ENCODE results near the gene PHF13.
A peak's percentile ranks its signal among the peaks of the same experiment; 100 is the strongest.
"Not testable (repeated sequence)": the region's sequence is repeated elsewhere in the genome, so short reads cannot be mapped to it uniquely, and the experiment has no call there.

PHF13 gene

GRCh38 chr1:6628971-6629479, 15.5 kb downstream of the PHF13 start:
- DNase-seq (ENCODE audit: low read depth in 2 of 2), result no peak

GRCh38 chr1:6630027-6630426, 16.5 kb downstream of the PHF13 start:
- DNase-seq (ENCODE audit: low read depth in 2 of 2), result no peak

GRCh38 chr1:6631058-6631457, 17.5 kb downstream of the PHF13 start:
- no peak for DNase-seq (ENCODE audit: low read depth in 2 of 2)

- DNase-seq (ENCODE audit: low read depth in 2 of 2), result no peak
Measured at GRCh38 chr1:6632588-6633514, 19.3 kb downstream of the PHF13 start.

GRCh38 chr1:6634371-6635052, 21.0 kb downstream of the PHF13 start:
- DNase-seq (ENCODE audit: low read depth in 2 of 2), result no peak

DNA sequence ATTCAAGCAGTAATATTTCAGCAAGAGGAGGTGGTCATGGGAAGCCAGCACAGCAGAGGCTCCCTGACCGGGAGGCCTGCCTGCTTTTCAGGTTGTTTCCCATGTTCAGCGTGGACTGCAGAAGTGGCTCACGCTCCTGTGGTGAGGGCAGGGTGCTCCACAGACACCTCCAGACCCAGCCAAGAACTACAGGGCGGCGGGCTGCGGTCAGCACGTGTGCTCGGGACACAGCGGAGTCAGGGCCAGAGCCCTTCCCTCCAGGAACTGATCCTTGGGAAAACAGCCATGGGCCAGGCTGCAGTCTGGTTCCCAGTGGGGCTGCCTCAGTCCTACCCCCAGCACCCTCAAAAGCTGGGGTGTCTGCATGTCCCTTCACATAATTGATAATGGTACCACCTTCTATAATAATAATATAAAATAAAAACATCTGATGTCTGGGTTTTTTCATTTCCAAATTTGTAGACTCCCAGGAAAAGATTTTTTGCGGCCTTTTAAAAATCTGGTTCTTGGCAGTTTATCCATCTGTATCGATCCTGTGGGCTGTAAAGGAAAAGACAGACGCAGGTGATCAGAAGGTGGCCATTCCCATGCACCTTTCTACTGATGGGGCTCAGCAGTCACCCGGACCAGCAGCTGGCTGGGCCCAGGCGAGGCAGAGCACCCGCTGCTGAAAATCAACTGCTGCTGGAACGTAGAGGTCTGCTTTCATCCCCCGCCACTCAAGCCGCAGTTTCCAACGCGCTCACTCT, 21.8 kb downstream of the PHF13 start:
- no peak for DNase-seq (ENCODE audit: low read depth in 2 of 2)

GRCh38 chr1:6635910-6636760, 22.6 kb downstream of the PHF13 start:
- DNase-seq (ENCODE audit: low read depth in 2 of 2), result no peak

DNA sequence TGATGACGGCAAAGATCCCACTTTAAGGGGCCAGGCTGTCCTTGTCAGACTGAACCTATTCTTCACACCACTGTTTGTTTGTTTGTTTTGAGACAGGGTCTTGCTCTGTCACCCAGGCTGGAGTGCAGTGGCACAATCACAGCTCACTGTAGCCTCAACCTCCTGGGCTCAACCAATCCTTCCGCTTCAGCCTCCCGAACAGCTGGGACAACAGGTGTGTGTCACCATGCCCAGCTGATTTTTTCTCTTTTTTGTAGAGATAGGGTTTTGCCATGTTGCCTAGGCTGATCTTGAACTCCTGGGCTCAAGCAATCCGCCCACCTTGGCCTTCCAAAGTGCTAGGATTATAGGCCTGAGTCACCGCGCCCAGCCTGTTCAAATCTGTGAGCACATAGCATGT, 23.2 kb downstream of the PHF13 start:
- not testable (repeated sequence) for DNase-seq (ENCODE audit: low read depth in 2 of 2)

DNA sequence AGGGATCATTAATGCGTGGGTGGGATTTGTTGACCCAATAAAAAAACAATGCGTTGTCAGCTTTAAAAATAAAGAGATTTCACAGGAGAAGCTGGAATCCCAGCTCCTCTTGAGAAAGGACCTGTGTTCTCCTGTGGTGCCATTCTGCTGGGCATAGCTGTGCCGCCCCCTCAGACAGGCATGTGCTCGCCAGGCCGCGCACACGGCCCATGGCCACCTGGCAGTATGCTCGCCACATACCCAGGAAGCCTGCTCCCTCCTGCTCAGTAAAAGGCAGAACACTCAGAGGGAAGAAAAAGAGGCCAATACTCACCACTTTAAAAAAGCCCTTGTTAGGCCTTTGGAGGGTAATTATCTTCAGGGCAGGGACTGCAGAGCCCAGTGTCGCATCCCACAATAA, 24.2 kb downstream of the PHF13 start:
- no peak for DNase-seq (ENCODE audit: low read depth in 2 of 2)

DNA sequence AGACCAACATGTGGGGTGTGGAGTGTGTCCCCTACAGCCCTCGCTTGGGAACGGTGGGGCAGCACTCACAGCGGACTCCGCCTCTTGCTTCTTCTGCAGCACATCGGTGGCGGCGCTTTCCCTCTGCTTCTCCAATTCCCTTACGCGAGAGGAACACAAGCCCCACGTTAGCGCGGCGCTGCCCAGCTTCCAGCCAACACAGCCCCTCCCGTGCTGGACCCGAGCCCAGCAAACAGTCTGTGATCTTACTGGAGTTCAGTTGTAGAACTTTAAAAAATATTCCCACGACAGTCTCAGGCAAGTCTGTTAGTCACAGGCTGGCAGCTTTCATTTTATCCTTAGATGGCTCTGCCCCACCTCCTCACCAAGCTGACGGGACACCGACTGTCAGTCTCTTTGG, 24.7 kb downstream of the PHF13 start:
- no peak for DNase-seq (ENCODE audit: low read depth in 2 of 2)

DNA sequence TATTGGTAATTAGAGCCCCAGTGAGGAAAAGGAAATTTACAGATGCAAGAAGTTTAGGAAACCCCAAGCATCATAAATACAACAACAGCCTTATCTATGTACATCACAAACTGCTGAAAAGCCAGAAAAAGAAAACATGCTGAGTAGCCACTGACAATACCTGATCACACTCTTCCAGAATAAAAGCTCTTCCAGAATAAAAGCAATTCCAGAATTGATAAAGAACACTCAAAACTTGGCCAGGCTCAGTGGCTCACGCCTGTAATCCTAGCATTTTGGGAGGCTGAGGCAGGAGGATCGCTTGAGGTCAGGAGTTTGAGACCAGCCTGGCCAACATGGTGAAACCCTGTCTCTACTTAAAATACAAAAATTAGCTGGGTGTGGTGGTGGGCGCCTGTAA, 27.3 kb downstream of the PHF13 start:
- not testable (repeated sequence) for DNase-seq (ENCODE audit: low read depth in 2 of 2)

GRCh38 chr1:6645018-6645417, 31.5 kb downstream of the PHF13 start:
- DNase-seq (ENCODE audit: low read depth in 2 of 2), result no peak

DNA sequence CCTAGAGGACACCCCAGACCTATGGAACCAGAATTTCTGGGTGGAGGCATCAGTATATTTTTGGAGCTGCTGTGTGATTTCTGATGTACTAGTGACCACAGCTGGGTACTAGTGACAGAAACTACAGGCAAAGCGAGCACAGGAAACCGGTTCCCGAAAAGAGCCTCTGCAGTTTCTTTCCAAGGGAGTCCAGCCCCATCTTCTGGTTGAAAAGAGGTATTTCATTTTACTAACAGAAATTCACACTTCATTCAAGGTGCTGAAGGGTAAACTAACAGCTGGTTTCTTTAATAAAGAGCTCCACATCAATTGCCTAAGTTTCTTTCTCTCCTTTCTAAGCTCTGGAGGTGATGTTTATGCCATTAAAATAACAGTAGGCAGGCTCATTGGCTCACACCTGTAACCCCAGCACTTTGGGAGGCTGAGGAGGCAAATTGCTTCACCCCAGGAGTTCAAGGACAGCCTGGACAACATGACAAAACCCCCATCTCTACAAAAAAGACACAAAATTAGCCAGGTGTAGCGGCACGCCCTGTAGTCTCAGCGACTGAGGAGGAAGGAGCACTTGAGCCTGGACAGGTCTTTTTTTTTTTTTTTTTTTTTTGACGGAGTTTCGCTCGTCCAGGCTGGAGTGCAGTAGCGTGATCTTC, 33.1 kb downstream of the PHF13 start:
- DNase-seq (ENCODE audit: low read depth in 2 of 2), result peak in 1 of 2 experiments; percentile 14

GRCh38 chr1:6648556-6648955, 35.0 kb downstream of the PHF13 start:
- no peak for DNase-seq (ENCODE audit: low read depth in 2 of 2)

DNA sequence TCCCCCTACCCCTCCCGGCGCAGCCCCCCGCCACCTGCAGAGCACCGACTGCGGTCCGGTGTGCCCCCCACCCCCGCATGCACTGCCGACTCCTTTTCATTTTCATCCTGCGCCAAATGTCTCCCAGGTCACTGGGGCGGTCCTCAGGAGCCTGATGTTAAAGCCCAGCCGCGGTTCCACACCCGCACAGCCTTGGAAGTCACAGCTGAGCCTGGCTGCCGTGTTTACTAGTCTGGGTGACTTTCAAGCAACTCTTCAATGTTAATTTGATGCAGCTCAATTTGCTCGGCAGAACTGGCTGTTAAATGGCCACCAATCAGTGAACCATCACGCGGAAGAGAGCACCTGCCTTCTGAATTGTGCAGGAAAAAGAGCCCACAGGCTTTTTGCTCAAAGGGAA, 38.4 kb downstream of the PHF13 start:
- no peak for DNase-seq (ENCODE audit: low read depth in 2 of 2)

DNA sequence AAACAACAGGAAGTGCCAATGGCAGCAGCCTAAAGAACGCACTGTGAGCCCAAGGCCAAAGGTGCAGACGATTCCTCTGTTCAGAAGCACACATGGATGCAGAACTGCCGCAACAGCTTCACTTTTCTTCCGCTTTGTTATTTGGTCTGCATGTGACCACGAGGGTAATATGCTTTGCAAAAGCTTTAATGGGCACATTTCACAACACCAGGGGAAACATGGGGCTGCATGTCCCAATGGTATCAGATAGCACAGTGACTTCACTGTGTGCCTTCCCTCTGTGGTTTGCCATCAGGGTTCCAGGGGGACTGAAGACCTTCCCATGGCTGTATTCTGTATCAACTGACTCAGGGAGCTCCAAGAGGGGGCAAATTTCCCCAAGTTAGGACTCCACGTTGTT, 39.5 kb downstream of the PHF13 start:
- DNase-seq (ENCODE audit: low read depth in 2 of 2), result no peak

DNA sequence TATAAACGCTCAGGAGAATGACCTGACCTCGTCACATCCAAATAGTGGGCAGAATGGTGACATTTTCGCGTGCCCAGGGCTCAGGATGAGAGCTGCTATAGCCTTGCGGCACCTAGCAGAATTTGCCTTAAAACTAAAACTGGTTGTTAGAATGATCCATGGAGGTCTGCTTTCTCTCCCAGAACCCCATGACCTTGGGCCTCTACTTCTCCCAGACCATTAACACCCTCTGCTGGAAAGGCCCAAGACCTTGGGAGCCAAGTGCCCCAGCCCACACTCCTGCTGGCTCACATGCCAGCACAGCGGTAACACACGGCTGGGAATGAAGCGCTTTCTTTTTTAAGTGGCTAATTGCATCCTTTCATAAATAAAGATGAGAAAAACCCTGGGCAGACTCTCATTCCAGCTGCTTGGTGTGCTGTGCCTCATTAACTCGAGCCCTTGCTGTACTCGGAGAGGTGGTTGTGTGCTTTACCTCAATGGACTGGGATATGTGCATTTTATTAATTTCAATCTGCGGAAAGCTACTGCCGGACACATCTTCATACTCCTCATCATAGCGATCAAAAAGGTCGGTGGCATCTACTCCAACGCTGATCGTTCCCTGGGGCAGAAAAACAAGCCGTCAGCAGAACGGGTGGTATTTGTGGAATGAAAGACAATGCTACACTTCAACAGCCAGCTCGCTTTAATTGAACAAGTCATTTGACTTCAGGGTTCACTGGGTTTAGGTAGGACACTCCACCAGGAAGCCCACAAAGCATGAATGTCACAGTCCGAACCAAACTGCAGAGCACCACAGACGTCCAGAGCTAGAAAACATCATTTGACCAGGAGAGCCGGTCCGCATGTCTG, 40.1 kb downstream of the PHF13 start:
- DNase-seq (ENCODE audit: low read depth in 2 of 2), result no peak

DNA sequence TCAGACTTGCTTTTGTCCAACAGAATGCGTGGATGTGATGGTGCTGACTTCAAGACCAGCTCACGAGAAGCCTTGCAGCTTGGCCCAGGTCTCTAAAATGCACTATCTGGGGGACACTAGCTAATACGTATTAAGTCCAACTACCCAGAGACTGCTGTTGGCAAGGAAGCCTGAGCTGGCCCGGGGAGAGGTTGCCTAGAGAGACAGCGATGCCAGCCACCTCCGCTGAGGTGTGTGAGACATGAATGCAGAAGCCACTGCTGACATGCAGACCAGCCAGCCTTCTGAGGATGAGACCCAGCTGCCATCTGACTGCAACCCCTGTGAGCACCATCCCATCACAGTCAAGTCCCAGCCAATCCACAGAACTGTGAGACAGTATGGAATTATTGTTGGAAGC, 43.6 kb downstream of the PHF13 start:
- no peak for DNase-seq (ENCODE audit: low read depth in 2 of 2)

- no peak for DNase-seq (ENCODE audit: low read depth in 2 of 2)
Measured at GRCh38 chr1:6658359-6659060, 45.0 kb downstream of the PHF13 start.
